EL (cell line): Measurements from ENCODE around the gene CR1.
"Not testable (repeated sequence)": the region's sequence is repeated elsewhere in the genome, so short reads cannot be mapped to it uniquely, and the experiment has no call there.

Experiments
- DNase-seq: peaks from one replicate; pipeline ENCODE4 v3.0.0-alpha.2; 2016

CR1 gene

GRCh38 chr1:207646171-207646570 is 150.2 kb downstream of the CR1 start:
- DNase-seq = no peak

DNA sequence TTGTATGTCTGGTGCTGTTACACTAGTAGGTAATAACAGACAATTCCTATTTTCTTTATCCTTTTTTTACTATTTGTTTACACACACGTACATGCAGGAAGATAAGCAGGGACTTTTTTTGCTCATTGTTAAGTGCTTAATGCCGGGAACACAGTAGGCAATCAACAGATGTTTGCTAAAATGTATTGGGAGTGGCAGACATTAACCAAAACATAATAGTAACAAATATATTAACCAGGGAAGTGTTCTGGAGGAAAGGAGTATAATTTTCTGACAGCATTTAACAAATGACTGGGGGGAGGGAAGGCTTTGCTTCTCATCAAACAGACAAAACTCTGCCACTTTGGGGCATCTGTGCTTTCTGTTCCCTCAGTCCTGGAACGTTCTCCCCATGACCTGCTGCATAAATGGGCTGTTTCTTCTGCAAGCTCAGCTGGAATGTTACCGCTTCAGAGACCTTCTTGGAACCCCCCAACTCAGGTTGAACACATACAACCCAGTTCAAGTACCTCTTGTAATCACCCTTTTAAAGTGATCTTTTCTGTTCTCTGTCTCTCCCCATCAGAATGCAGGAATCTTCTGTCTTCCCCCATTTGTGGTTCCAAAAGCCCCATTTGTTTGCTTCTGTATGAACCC is 151.1 kb downstream of the CR1 start:
- DNase-seq = no peak

- DNase-seq = no peak
These were observed 151.8 kb downstream of the CR1 start for GRCh38 chr1:207647671-207648333.

DNA sequence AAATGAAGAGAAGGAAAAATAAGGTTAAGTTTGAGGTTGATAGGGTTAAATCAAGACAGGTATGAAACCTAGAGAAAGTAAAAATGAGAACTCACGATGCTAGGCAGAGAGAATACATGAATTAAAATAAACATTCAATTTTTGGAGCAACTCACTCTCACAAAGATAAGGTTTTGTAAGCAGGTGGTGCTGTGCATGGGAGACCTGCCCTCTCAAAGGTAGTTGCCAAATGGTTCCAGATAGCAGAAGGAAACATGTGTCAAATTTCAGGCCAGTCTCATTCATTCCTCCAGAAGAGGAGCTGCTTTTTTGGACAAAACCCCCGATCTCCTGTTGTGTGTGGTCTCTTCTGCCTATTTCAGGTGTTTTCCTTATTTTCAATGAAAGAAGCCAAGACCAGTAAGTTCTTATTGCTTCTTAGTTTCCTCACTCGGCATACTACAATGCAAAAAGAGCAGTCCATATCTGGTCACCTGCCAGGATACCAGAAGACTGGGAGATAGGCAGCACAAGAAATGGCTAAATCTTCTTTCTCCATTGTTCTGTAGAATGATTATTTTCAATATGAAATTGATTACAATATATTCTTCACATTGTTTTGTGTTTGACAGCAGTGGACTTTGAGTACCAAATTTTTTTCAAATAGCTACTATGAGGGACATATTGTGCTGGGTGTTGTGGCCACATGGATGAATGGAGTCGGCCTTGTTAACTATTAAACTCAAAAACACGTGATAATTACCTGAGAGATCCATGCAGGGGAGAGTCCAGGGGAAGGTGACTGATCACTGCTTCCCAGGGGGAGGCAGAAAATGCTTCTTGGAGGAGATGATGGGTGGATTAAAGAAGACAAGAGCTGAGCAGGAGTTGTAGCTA is 152.6 kb downstream of the CR1 start:
- DNase-seq = no peak

GRCh38 chr1:207649210-207649753 is 153.3 kb downstream of the CR1 start:
- no peak for DNase-seq

GRCh38 chr1:207649865-207650580 is 154.1 kb downstream of the CR1 start:
- DNase-seq = no peak

DNA sequence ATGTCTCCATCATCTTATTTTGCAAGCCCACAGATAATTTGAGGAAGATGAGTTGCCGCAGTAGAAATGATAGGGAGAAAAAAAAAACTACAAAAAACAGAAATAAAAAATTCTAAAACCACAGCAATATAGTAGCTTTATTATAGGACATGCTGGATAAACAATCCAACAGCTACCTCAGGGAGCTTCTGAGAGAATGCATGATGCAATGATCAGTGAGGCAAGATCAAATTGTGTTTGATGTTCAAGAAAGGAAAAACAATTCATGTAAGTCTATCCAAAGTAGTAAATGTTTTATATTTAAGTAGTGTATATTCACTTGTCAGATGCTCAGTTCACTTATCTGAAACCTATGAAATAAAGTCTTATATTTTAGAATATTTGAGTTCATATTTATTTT is 155.6 kb downstream of the CR1 start:
- no peak for DNase-seq

- DNase-seq = no peak
These were observed 158.4 kb downstream of the CR1 start for GRCh38 chr1:207654320-207654719.

GRCh38 chr1:207658408-207658807 is 162.5 kb downstream of the CR1 start:
- DNase-seq = no peak

GRCh38 chr1:207658904-207659485 is 163.0 kb downstream of the CR1 start:
- no peak for DNase-seq

- no peak for DNase-seq
These were observed 163.7 kb downstream of the CR1 start for GRCh38 chr1:207659545-207660153.

- not testable (repeated sequence) for DNase-seq
These were observed 165.5 kb downstream of the CR1 start for GRCh38 chr1:207661420-207661819.

DNA sequence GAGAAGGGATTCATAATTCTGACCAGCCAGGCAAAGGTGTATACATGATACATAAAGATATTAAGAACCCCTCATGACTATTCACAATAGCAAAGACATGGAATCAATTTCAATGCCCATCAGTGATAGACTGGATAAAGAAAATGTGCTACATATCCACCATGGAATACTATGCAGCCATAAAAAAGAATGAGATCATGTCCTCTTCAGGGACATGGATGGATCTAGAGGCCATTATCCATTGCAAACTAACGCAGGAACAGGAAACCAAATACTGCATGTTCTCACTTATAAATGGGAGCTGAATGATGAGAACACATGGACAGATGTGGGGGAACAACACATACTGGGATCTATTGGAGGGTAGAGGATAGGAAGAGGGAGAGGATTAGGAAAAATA is 170.4 kb downstream of the CR1 start:
- DNase-seq = no peak

GRCh38 chr1:207669528-207670009 is 173.6 kb downstream of the CR1 start:
- no peak for DNase-seq

- no peak for DNase-seq
These were observed 174.2 kb downstream of the CR1 start for GRCh38 chr1:207670192-207670591.

DNA sequence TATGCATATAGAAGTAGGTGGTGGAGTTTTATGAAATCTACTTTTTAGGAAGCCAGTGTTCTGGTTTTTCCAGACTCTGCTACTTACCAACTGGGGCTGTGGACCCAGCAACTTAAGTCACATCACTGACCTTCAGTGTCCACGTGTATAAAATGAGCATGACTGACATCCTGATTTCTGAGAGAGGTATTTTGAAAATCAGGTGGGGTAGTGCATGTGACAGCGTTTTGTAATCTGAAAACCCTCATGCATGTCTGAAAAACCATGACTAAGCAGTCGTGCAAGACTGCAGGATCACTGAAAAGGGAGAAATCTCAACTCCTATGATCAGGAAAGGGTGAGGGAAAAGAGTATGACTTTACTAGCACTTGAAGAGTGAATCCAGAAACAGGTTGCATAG is 175.0 kb downstream of the CR1 start:
- no peak for DNase-seq

DNA sequence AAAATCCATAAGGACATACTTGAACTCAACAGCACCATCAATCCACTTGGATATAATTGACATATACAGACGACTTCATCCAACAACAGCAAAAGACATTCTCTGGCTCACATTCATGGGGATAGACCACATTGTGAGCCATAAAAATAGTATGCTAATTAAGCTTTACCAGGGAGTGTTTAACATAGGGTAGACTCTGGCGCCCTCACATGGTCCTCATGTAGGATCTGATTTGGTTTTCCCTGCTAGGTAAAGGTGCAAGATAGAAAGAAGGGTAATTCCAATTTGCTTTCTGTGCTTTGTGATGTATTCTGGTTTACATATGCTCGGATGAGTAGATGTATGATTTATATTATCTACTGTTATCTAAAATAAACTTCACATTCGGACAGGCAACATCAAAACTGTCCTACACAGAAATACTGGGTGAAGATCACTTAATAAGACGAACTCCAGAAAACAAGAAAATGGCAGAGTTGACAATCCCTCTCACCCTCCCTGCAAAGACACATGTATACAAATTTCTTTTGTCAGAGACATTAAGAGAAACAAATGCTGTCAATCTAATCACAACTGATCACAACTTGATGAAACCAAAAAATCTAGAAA is 176.7 kb downstream of the CR1 start:
- peak; percentile 48 for DNase-seq

DNA sequence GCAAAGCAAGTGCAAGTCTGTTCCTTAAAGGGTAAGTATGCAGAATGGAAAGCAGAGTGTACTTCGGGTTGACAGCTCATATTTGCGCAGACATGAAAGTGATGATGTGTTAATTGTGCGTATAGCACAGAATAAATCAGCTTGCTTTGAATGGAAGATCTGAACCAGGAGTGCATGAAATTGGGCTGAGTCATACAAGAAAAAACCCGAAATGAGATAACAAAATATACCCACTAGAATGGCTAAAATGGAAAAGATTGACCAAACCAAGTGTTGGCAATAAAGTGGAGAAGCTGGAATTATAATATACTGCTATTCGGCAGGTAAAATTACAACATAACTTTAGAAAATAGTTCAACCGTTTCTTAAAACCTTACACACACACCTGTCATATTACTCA is 177.4 kb downstream of the CR1 start:
- no peak for DNase-seq

- DNase-seq = no peak
These were observed 180.2 kb downstream of the CR1 start for GRCh38 chr1:207676153-207676552.

DNA sequence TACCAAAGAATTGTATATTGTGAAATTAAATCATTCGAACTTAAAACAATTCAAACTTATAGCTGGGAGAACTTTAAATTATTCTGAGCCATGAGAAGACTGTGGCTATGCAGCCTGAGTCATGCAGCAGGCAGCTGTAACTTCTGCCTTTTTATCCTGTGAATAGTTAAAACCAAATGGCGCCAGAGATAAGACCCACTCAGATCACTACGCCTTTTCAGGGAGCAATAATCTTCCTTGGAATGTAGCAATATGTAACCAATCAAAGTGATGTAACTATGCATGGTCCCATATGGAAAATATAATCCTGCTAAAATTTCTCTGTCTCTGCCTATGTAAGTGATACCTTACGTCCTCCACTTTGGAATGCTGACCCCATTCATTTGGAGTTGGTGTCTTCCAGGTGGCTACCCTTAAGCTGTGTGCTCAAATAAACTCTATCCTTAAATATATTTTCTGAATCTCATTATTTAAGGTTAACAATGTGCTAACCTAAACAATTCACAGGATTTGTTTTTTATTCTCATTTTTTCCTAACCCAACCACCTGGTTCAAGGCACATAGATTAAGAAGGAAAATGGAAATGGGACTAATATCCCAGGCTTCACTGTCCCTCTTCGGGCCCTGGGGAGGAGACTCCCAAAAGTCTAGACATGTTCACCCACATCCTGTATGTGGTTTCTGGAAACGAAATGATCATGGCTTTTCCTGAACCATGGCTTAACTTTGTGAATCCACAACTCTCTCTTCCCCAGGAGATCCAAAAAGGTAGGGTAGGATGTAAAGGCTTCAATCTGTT is 184.8 kb downstream of the CR1 start:
- DNase-seq = peak; percentile 71
